ENCODE data around the gene EHBP1L1.

- TF ChIP-seq, protein P1, sequence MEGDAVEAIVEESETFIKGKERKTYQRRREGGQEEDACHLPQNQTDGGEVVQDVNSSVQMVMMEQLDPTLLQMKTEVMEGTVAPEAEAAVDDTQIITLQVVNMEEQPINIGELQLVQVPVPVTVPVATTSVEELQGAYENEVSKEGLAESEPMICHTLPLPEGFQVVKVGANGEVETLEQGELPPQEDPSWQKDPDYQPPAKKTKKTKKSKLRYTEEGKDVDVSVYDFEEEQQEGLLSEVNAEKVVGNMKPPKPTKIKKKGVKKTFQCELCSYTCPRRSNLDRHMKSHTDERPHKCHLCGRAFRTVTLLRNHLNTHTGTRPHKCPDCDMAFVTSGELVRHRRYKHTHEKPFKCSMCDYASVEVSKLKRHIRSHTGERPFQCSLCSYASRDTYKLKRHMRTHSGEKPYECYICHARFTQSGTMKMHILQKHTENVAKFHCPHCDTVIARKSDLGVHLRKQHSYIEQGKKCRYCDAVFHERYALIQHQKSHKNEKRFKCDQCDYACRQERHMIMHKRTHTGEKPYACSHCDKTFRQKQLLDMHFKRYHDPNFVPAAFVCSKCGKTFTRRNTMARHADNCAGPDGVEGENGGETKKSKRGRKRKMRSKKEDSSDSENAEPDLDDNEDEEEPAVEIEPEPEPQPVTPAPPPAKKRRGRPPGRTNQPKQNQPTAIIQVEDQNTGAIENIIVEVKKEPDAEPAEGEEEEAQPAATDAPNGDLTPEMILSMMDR (conservative IDR thresholded peaks at IDR 0.05 in 1 of 2, IDR thresholded peaks at IDR 0.05 in 1 of 2; ENCODE audit: low read depth in 1 of 2, low read length in 2 of 2), result no peak
- no peak for TF ChIP-seq EZH2 (IDR thresholded peaks at IDR 0.05; ENCODE audit: low read length, missing control alignments)
Measured at GRCh38 chr11:65630215-65630614, 54.4 kb downstream of the EHBP1L1 start.

Measured in fibroblast of lung (primary cell).